ENCODE measurements around the gene FRK. TPM values are rescaled to one million over a fixed set of nuclear protein-coding genes. Genes with fewer than 3 reads are reported as not detected.

The FRK gene
- total and polyA plus RNA-seq, 9 donors, result 0.38 to 3.5 (median 1.1) TPM

GRCh38 chr6:116084284-116084683, 23.6 kb upstream of the FRK start:
- Histone ChIP-seq H3K4me1 (ENCODE audit: insufficient read depth) (no peaks in the 10 kb centered on the region), H3K4me3 (no peak overlapping the region), H3K27me3 (no peaks in the 10 kb centered on the region), H3K9me3 (no peaks in the 10 kb centered on the region), H3K36me3 (no peaks in the 10 kb centered on the region), H3K27ac (no peak overlapping the region)
- TF ChIP-seq CTCF (IDR thresholded peaks at IDR 0.05) (no peak), EP300 (IDR thresholded peaks at IDR 0.05) (no peak), POLR2A (IDR thresholded peaks at IDR 0.05) (no peak)
- 78 to 87% (median 82%) methylated on average over 2 of the region's 2 CpGs for WGBS, 3 donors
- no peak for DNase-seq
- intact Hi-C loops (cut with DNase I), result no loop called here

GRCh38 chr6:116083052-116083451, 22.4 kb upstream of the FRK start:
- Histone ChIP-seq H3K4me3 (no peak overlapping the region), H3K4me1 (ENCODE audit: insufficient read depth) (no peaks in the 10 kb centered on the region), H3K9me3 (no peaks in the 10 kb centered on the region), H3K27ac (no peak overlapping the region), H3K27me3 (no peaks in the 10 kb centered on the region), H3K36me3 (no peaks in the 10 kb centered on the region)
- intact Hi-C loops (cut with DNase I), result no loop called here
- no peak for DNase-seq
- TF ChIP-seq POLR2A (IDR thresholded peaks at IDR 0.05) (no peak), CTCF (IDR thresholded peaks at IDR 0.05) (no peak), EP300 (IDR thresholded peaks at IDR 0.05) (no peak)
- WGBS, 3 donors, result 85 to 90% (median 86%) methylated on average over 5 of the region's 5 CpGs

- no peak overlapping the region for H3K27ac ChIP-seq
- no peaks in the 10 kb centered on the region for H3K9me3 ChIP-seq
- no peak for DNase-seq
- intact Hi-C loops (cut with DNase I), result no loop called here
- H3K36me3 ChIP-seq, result no peaks in the 10 kb centered on the region
- no peaks in the 10 kb centered on the region for H3K4me1 ChIP-seq (ENCODE audit: insufficient read depth)
- no peaks in the 10 kb centered on the region for H3K27me3 ChIP-seq
- no peak for TF ChIP-seq CTCF (IDR thresholded peaks at IDR 0.05)
- TF ChIP-seq POLR2A (IDR thresholded peaks at IDR 0.05), result no peak
- TF ChIP-seq EP300 (IDR thresholded peaks at IDR 0.05), result no peak
- WGBS, 3 donors, result 94 to 97% (median 96%) methylated on average over 3 of the region's 3 CpGs
- H3K4me3 ChIP-seq, result no peak overlapping the region
Measured at GRCh38 chr6:116078945-116079344, 18.3 kb upstream of the FRK start.

- TF ChIP-seq EP300 (IDR thresholded peaks at IDR 0.05) (no peak), POLR2A (IDR thresholded peaks at IDR 0.05) (no peak), CTCF (IDR thresholded peaks at IDR 0.05) (no peak)
- WGBS, 3 donors, result 53 to 67% (median 64%) methylated on average over 3 of the region's 3 CpGs
- no peaks in the 10 kb centered on the region for H3K27me3 ChIP-seq
- H3K9me3 ChIP-seq, result no peaks in the 10 kb centered on the region
- no peaks in the 10 kb centered on the region for H3K4me1 ChIP-seq (ENCODE audit: insufficient read depth)
- intact Hi-C loops (cut with DNase I), result no loop called here
- no peak overlapping the region for H3K27ac ChIP-seq
- no peak overlapping the region for H3K4me3 ChIP-seq
- H3K36me3 ChIP-seq, result no peaks in the 10 kb centered on the region
- DNase-seq, result no peak
Measured at GRCh38 chr6:116078522-116078921, 17.8 kb upstream of the FRK start.
